ENCODE results near the gene MAGEE1.

MAGEE1 gene, protein sequence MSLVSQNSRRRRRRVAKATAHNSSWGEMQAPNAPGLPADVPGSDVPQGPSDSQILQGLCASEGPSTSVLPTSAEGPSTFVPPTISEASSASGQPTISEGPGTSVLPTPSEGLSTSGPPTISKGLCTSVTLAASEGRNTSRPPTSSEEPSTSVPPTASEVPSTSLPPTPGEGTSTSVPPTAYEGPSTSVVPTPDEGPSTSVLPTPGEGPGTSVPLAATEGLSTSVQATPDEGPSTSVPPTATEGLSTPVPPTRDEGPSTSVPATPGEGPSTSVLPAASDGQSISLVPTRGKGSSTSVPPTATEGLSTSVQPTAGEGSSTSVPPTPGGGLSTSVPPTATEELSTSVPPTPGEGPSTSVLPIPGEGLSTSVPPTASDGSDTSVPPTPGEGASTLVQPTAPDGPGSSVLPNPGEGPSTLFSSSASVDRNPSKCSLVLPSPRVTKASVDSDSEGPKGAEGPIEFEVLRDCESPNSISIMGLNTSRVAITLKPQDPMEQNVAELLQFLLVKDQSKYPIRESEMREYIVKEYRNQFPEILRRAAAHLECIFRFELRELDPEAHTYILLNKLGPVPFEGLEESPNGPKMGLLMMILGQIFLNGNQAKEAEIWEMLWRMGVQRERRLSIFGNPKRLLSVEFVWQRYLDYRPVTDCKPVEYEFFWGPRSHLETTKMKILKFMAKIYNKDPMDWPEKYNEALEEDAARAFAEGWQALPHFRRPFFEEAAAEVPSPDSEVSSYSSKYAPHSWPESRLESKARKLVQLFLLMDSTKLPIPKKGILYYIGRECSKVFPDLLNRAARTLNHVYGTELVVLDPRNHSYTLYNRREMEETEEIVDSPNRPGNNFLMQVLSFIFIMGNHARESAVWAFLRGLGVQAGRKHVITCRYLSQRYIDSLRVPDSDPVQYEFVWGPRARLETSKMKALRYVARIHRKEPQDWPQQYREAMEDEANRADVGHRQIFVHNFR

DNA sequence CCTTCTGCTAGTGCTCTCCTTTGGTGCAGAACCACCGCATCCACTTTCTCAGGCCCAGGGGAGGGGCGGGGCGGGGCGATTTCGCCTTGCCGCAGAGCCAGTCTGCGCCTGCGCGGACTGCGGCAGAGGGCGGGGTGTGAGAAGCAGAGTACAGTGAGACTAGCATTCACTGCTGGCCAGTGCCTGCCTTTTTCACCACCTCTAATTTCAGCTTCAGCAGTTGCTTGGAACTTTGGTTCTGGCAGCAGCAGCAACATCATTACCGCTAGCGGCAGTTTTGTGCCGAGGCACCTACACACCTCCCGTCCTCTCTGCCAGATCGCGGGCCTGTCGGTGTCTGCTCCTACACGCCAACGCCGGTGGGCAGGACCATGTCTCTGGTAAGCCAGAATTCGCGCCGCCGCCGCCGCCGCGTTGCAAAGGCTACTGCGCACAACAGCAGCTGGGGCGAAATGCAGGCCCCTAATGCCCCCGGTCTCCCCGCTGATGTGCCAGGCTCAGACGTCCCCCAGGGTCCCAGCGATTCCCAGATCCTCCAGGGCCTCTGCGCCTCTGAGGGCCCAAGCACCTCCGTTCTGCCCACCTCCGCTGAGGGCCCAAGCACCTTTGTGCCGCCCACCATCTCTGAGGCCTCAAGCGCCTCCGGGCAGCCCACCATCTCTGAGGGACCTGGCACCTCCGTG is at the start of gene MAGEE1:
Gene MAGEE1 (plus strand): TSS at position 151 of the 683 bp plus-strand sequence. CDS start 221 bp downstream, at position 372.
- peak; percentile 10 for DNase-seq (ENCODE audit: low read depth)
- peak within 1 kb of the TSS; percentile 42 for H3K4me3 ChIP-seq (ENCODE audit: control insufficient read depth, low read depth, low read length)
- TF ChIP-seq, protein P1, sequence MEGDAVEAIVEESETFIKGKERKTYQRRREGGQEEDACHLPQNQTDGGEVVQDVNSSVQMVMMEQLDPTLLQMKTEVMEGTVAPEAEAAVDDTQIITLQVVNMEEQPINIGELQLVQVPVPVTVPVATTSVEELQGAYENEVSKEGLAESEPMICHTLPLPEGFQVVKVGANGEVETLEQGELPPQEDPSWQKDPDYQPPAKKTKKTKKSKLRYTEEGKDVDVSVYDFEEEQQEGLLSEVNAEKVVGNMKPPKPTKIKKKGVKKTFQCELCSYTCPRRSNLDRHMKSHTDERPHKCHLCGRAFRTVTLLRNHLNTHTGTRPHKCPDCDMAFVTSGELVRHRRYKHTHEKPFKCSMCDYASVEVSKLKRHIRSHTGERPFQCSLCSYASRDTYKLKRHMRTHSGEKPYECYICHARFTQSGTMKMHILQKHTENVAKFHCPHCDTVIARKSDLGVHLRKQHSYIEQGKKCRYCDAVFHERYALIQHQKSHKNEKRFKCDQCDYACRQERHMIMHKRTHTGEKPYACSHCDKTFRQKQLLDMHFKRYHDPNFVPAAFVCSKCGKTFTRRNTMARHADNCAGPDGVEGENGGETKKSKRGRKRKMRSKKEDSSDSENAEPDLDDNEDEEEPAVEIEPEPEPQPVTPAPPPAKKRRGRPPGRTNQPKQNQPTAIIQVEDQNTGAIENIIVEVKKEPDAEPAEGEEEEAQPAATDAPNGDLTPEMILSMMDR (IDR thresholded peaks at IDR 0.05; ENCODE audit: control insufficient read depth, insufficient read depth, low read depth, low read length, missing control alignments), result no peak

DNA sequence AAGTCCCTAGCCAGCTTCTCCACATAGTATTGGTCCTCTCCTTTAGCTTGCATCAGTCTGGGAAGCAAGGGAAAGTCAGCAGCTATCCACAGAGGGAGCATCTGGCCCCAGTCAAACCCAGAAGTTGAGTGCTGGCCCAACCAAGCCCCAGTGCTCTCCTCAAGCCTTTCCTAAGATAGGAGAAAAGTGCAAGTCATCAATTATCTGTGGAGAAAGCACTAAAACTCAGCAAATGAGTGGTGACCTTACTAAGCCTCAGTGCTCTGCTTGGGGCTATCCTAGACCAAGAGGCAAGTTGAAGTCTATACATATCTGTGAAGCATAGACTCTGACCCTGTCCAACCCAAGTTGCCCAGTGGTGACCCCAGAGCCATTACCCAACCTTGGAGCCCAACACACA is 28.5 kb upstream of the MAGEE1 start:
- DNase-seq (ENCODE audit: low read depth), result no peak
- TF ChIP-seq, protein P1 (IDR thresholded peaks at IDR 0.05; ENCODE audit: control insufficient read depth, insufficient read depth, low read depth, low read length, missing control alignments), result no peak

DNA sequence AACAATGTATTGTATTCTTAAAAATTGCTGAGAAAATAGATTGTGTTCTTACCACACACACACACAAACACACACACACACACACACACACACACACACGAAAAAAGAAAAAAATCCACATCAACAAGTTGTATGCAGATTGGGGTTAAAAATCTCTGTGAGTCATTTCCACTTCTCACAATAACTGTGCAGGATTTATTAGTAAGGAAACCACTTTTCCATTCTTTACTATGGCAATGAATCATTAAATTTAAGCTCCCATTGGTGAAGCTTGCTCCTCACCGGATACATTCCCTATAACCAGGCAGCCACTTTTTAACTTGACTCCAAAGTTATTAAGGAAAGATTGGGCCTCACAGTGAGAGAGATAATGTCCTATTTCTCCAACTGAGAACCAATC is 19.7 kb upstream of the MAGEE1 start:
- TF ChIP-seq, protein P1 (IDR thresholded peaks at IDR 0.05; ENCODE audit: control insufficient read depth, insufficient read depth, low read depth, low read length, missing control alignments), result no peak
- H3K4me3 ChIP-seq (ENCODE audit: control insufficient read depth, low read depth, low read length), result no peak overlapping the region
- DNase-seq (ENCODE audit: low read depth), result no peak

More for the DNA sequence above, 28.5 kb upstream of the MAGEE1 start:
- H3K4me3 ChIP-seq (ENCODE audit: control insufficient read depth, low read depth, low read length), result no peak overlapping the region

DNA sequence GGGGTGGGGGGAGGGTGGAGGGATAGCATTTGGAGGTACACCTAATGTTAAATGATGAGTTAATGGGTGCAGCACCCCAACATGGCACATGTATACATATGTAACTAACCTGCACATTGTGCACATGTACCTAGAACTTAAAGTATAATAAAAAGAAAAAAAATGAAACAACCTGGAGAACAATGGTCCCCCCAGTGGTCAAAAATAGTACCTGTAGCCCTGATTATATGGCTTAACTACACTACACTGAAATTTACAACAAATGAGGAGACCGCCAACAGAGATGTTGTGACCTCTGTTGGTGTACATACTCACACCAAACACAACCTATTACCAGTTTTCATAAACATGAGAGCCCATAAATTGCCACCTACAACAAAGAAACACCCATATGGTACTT is 7.3 kb upstream of the MAGEE1 start:
- TF ChIP-seq, protein P1 (IDR thresholded peaks at IDR 0.05; ENCODE audit: control insufficient read depth, insufficient read depth, low read depth, low read length, missing control alignments), result peak; percentile 36
- DNase-seq (ENCODE audit: low read depth), result no peak
- H3K4me3 ChIP-seq (ENCODE audit: control insufficient read depth, low read depth, low read length), result no peak overlapping the region

DNA sequence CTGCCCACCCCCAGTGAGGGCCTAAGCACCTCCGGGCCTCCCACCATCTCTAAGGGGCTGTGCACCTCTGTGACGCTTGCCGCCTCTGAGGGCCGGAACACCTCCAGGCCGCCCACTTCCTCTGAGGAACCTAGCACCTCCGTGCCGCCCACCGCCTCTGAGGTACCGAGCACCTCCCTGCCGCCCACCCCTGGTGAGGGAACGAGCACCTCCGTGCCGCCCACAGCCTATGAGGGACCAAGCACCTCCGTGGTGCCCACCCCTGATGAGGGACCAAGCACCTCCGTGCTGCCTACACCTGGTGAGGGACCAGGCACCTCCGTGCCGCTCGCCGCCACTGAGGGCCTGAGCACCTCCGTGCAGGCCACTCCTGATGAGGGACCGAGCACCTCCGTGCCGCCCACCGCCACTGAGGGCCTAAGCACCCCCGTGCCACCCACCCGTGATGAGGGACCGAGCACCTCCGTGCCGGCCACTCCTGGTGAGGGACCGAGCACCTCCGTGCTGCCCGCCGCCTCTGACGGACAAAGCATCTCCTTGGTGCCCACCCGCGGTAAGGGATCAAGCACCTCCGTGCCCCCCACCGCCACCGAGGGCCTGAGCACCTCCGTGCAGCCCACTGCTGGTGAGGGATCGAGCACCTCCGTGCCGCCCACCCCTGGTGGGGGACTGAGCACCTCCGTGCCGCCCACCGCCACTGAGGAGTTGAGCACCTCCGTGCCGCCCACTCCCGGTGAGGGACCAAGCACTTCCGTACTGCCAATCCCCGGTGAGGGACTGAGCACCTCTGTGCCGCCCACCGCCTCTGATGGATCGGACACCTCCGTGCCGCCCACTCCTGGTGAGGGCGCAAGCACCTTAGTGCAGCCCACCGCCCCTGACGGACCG is 977 bp downstream of the MAGEE1 start:
- DNase-seq (ENCODE audit: low read depth), result no peak
- TF ChIP-seq, protein P1 (IDR thresholded peaks at IDR 0.05; ENCODE audit: control insufficient read depth, insufficient read depth, low read depth, low read length, missing control alignments), result no peak
- H3K4me3 ChIP-seq (ENCODE audit: control insufficient read depth, low read depth, low read length), result peak overlapping the region; percentile 42
